ENCODE data around the gene GGCT.

GGCT gene

GRCh38 chr7:30476459-30477145 lies 28.0 kb downstream of the GGCT start:
- peak; percentile 77 for DNase-seq

GRCh38 chr7:30475580-30475979 lies 29.0 kb downstream of the GGCT start:
- no peak for DNase-seq

- DNase-seq = peak; percentile 62
These were observed 29.7 kb downstream of the GGCT start for GRCh38 chr7:30474893-30475292.

GRCh38 chr7:30474485-30474884 lies 30.1 kb downstream of the GGCT start:
- no peak for DNase-seq

- DNase-seq = no peak
These were observed 30.7 kb downstream of the GGCT start for GRCh38 chr7:30473903-30474302.

GRCh38 chr7:30472784-30473775 lies 31.5 kb downstream of the GGCT start:
- peak; percentile 32 for DNase-seq

- no peak for DNase-seq
These were observed 32.4 kb downstream of the GGCT start for GRCh38 chr7:30472081-30472783.

GRCh38 chr7:30471205-30471604 lies 33.4 kb downstream of the GGCT start:
- DNase-seq = no peak

- DNase-seq = no peak
These were observed 33.9 kb downstream of the GGCT start for GRCh38 chr7:30470771-30471170.

GRCh38 chr7:30470163-30470770 lies 34.4 kb downstream of the GGCT start:
- no peak for DNase-seq

GRCh38 chr7:30469303-30469702 lies 35.3 kb downstream of the GGCT start:
- no peak for DNase-seq

GRCh38 chr7:30468791-30469190 lies 35.8 kb downstream of the GGCT start:
- no peak for DNase-seq

- peak; percentile 37 for DNase-seq
These were observed 36.6 kb downstream of the GGCT start for GRCh38 chr7:30468041-30468440.

GRCh38 chr7:30467271-30467670 lies 37.4 kb downstream of the GGCT start:
- no peak for DNase-seq

- no peak for DNase-seq
These were observed 38.4 kb downstream of the GGCT start for GRCh38 chr7:30466266-30466665.

- DNase-seq = no peak
These were observed 38.8 kb downstream of the GGCT start for GRCh38 chr7:30465811-30466180.

- peak; percentile 30 for DNase-seq
These were observed 39.4 kb downstream of the GGCT start for GRCh38 chr7:30465046-30465810.

- peak; percentile 60 for DNase-seq
These were observed 40.4 kb downstream of the GGCT start for GRCh38 chr7:30464231-30464671.

GRCh38 chr7:30463405-30464145 lies 41.1 kb downstream of the GGCT start:
- peak; percentile 56 for DNase-seq

- DNase-seq = peak; percentile 90
These were observed 42.5 kb downstream of the GGCT start for GRCh38 chr7:30462179-30462578.

GRCh38 chr7:30460246-30460633 lies 44.4 kb downstream of the GGCT start:
- DNase-seq = no peak
